Measurements from ENCODE around the gene QSOX2. TPM values are rescaled to one million over a fixed set of nuclear protein-coding genes. Genes with fewer than 3 reads are reported as not detected.

QSOX2 gene
- total RNA-seq, 3 donors from 2014 or later (not counting 1 experiment from before 2014, with no cell fraction given) = 10.8 to 16.7 (median 16.6) TPM

- 95% methylated on average over 9 of the region's 9 CpGs for WGBS (ENCODE audit: insufficient coverage)
- Histone ChIP-seq H3K27me3 (ENCODE audit: control insufficient read depth, insufficient read depth, low read length) (no peaks in the 10 kb centered on the region), H3K27ac (ENCODE audit: low read length) (no peak overlapping the region), H3K4me3 (ENCODE audit: low read length) (no peak overlapping the region), H3K9me3 (ENCODE audit: control insufficient read depth, insufficient read depth, low read length) (no peaks in the 10 kb centered on the region), H3K36me3 (ENCODE audit: control insufficient read depth, insufficient read depth, low read length) (peaks cover 10% of the 10 kb centered on the region), H3K4me1 (ENCODE audit: control insufficient read depth, insufficient read depth, low read length) (peaks cover 25% of the 10 kb centered on the region)
- no peak for TF ChIP-seq CTCF (IDR thresholded peaks at IDR 0.05)
- DNase-seq (no peak), ATAC-seq (no peak)
- Mint-ChIP-seq H3K36me3 (no peaks in the 10 kb centered on the region), H3K4me1 (peaks cover 22 to 32% of the 10 kb centered on the region in 2 donors), H3K4me3 (no peak overlapping the region), H3K9me3 (no peaks in the 10 kb centered on the region), H3K27me3 (ENCODE audit: low read depth in 2 of 2) (no peaks in the 10 kb centered on the region), H3K27ac (no peak overlapping the region)
- intact Hi-C loops (cut with micrococcal nuclease) = no loop called here
Observed at GRCh38 chr9:136230773-136231172, 14.8 kb downstream of the QSOX2 start.

- Mint-ChIP-seq H3K36me3 (no peaks in the 10 kb centered on the region), H3K4me3 (no peak overlapping the region), H3K9me3 (no peaks in the 10 kb centered on the region), H3K27me3 (ENCODE audit: low read depth in 2 of 2) (no peaks in the 10 kb centered on the region), H3K27ac (no peak overlapping the region), H3K4me1 (peaks cover 26 to 35% of the 10 kb centered on the region in 2 donors)
- Histone ChIP-seq H3K4me3 (ENCODE audit: low read length) (no peak overlapping the region), H3K36me3 (ENCODE audit: control insufficient read depth, insufficient read depth, low read length) (peaks cover 6% of the 10 kb centered on the region), H3K27me3 (ENCODE audit: control insufficient read depth, insufficient read depth, low read length) (no peaks in the 10 kb centered on the region), H3K27ac (ENCODE audit: low read length) (no peak overlapping the region), H3K4me1 (ENCODE audit: control insufficient read depth, insufficient read depth, low read length) (peaks cover 25% of the 10 kb centered on the region), H3K9me3 (ENCODE audit: control insufficient read depth, insufficient read depth, low read length) (no peaks in the 10 kb centered on the region)
- WGBS (ENCODE audit: insufficient coverage) = 97% methylated on average over 10 of the region's 10 CpGs
- DNase-seq = no peak
- ATAC-seq = no peak
- no peak for TF ChIP-seq CTCF (IDR thresholded peaks at IDR 0.05)
- intact Hi-C loops (cut with micrococcal nuclease) = no loop called here
Observed at GRCh38 chr9:136230365-136230764, 15.2 kb downstream of the QSOX2 start.

GRCh38 chr9:136229096-136230065, 16.2 kb downstream of the QSOX2 start:
- H3K4me1 Mint-ChIP-seq = peaks cover 28 to 33% of the 10 kb centered on the region in 2 donors
- no peak overlapping the region for H3K4me3 Mint-ChIP-seq

More at GRCh38 chr9:136229096-136230065, 16.2 kb downstream of the QSOX2 start:
- Mint-ChIP-seq H3K36me3 (no peaks in the 10 kb centered on the region), H3K27ac (no peak overlapping the region), H3K27me3 (ENCODE audit: low read depth in 2 of 2) (no peaks in the 10 kb centered on the region), H3K9me3 (no peaks in the 10 kb centered on the region)
- TF ChIP-seq CTCF (IDR thresholded peaks at IDR 0.05) = no peak
- H3K27me3 ChIP-seq (ENCODE audit: control insufficient read depth, insufficient read depth, low read length) = no peaks in the 10 kb centered on the region
- DNase-seq (no peak), ATAC-seq (no peak)
- WGBS (ENCODE audit: insufficient coverage) = 94% methylated on average over 33 of the region's 33 CpGs
- intact Hi-C loops (cut with micrococcal nuclease) = no loop called here
- no peak overlapping the region for H3K4me3 ChIP-seq (ENCODE audit: low read length)
- H3K4me1 ChIP-seq (ENCODE audit: control insufficient read depth, insufficient read depth, low read length) = peaks cover 29% of the 10 kb centered on the region
- H3K27ac ChIP-seq (ENCODE audit: low read length) = no peak overlapping the region
- peaks cover 2% of the 10 kb centered on the region for H3K36me3 ChIP-seq (ENCODE audit: control insufficient read depth, insufficient read depth, low read length)
- no peaks in the 10 kb centered on the region for H3K9me3 ChIP-seq (ENCODE audit: control insufficient read depth, insufficient read depth, low read length)
